Activated T-cell treated with anti-CD3 and anti-CD28 coated beads for 48 hours (primary cell): ENCODE results near the gene AFMID.

Experiments used
- DNase-seq: peaks from one replicate; pipeline ENCODE4 v3.0.0-alpha.2; 2020; ENCODE audit warnings: low read depth

AFMID gene

DNA sequence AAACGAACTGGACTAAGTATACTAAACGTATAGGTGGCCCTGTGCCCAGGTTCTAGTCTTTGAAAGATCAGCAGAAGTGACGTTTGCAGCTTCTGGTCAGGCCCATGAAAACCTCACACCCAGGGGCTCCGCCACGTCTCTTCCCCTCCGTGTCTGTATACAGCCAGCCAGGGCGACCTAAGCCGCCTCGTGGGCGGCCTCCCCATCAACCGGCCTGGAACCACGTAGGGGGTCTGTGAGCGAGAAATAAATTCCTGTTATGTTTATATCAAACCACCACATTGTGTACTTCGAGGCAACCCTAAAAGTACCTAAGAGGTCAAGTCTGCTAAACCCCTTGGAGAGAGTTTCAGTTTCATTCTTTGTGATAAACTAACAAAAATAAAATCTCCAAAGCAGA, 7.1 kb upstream of the AFMID start:
- no peak for DNase-seq

GRCh38 chr17:78180508-78180907, 6.7 kb upstream of the AFMID start:
- DNase-seq, result no peak

DNA sequence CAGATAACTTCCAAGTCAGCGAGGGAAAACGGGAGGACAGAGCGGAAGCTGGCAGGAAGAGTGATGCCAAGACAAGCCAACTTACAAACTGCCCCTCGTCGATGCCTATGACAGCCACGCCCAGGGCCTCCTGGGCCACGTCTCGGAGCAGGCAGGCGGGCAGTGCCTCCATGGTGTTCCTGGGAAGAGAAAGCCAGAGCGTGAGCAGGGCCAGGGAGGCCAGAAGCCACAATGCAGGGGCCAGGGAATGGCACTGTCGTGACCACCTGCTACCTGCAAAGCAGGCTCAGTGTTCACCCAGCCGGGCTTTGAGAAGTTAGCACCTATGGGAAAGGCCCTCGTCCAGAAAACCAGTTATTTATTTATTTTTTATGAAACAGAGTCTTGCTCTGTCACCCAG, 4.7 kb upstream of the AFMID start:
- DNase-seq, result no peak

DNA sequence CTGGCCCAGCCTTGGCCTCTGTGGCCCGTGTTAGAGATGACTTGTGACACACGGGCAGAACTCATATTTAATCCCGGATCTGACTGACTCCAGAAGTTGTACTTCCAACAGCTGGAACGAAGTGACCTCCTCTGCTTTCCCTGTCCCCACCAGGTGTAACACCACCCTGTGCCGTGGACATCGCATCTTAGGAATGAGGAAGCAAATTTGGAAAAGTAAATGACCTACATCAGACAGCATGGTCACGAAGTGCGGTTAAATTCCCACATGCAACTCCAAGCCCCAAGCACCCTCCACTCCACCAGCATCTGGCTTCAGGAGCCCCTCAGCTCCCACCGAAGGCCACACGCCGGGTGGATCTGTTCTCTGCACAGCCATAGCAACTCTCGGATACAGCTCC, 3.2 kb upstream of the AFMID start:
- no peak for DNase-seq

GRCh38 chr17:78184351-78184750, 2.8 kb upstream of the AFMID start:
- DNase-seq, result no peak

GRCh38 chr17:78184868-78185267, 2.3 kb upstream of the AFMID start:
- no peak for DNase-seq

DNA sequence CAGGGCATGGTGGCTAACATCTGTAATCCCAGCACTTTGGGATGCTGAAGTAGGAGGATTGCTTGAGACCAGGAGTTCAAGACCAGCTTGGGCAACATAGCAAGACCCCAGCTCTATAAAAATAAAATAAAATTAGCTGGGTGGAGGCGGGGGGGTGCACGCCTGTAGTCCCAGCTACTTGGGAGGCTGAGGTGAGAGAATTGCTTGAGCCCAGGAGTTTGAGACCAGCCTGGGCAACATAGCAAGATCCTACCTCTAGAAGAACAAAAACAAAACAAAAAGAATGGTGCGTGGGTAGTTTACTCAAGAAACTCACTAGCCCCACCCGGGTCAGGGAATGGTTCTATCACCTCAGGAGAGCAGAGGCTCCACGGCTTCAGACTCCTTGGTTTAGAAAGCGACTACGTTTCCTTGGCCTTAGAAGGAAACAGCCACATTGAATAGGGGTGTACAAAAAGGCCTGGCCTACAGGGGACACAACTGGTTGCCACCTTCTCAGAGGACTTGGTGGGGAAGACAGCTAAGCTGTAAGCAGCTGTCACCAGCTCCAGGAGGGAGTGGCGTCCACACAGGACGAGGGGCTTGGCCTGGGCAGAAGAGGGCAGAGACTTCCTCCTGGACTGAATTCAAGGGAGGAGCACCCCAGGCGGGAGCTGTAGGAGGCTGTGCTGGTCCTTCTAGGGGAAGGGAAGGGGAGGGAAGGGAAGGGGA, 1.0 kb upstream of the AFMID start:
- no peak for DNase-seq

DNA sequence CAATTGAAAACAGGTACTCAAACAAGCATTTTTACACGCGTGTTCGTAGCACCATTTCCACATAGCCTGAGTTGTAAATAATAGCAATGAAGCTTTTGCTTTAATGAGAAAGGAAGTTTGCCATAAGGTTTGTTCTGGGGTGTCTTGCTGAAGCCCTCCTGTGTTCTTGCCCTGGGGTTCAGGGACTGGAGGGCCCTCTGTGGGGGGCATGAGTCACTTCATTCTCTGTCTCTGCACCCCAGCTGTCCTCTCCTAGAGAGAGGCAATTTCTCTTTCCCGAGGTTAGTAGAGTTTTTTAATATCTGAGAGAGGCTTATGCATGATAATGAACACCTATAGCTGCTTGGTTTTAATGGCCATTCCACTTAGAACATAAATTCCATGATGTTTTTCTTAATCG, 9.6 kb downstream of the AFMID start:
- DNase-seq, result no peak

DNA sequence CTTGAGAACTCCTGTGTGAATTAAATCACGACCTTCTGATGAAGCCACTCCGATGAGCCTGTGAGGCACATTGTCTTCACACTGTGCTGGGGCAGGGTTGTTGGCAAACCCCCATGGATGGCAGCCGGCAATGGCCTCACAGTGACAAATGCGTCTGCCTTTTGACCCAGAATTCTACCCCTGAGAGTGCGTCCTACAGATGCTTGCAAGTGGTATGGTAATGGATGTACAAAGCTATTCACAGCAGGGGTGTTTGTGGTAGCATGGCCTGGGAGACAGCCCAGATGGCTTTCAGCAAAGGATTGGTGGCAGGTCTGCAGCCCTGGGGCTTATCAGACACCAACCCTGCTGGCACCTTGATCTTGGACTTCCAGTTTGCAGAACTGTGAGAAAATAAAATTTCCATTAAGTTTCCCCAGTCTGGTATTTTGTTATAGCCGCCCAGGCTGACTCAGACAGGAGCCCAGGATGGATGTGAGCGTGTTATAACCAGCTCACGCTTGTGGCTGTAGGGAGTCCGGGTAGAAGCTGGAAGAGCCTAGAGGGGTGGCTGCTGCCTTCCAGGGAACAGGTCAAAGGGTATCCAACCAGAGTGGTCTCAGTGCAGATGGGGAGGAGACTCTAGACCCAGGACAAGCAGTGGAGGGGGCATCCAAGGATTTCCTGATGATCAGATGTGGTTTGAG, 10.1 kb downstream of the AFMID start:
- no peak for DNase-seq

DNA sequence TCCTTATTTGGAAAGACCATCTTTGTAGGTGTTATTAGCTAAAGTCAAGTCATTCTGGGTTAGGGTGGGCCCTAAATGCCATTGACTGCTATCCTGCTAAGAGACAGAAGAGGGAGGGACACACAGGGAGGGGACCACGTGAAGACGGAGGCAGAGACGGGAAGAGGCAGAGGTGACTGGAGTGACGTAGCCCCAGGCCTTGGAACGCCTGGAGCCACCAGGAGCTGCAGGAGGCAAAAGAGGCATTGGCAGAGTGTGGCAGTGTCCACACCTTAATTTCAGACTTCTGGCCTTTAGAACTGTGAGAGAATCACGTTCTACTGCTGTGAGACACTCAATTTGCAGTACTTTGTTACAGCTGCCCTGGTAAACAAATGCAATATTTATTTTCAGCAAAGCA, 13.3 kb downstream of the AFMID start:
- no peak for DNase-seq

- no peak for DNase-seq
These were observed 15.5 kb downstream of the AFMID start for GRCh38 chr17:78202666-78203065.

GRCh38 chr17:78204387-78205123, 17.4 kb downstream of the AFMID start:
- DNase-seq, result no peak

GRCh38 chr17:78205124-78205775, 18.1 kb downstream of the AFMID start:
- no peak for DNase-seq

DNA sequence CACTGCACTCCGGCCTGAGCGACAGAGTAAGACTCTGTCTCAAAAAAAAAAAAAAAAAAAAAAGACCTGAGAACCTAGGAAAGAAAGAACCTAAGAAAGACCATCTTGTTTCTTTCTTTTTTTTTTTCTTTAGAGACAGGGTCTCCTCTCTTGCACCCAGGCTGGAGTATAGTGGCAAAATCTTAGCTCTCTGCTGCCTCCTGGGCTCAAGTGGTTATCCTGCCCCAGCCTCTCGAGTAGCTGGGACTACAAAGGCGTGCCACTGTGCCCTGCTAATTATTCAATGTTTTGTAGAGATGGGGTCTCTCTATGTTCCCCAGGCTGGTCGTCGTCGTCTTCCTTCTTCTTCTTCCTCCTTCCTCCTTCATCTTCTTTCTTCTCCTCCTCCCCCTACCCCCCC, 19.1 kb downstream of the AFMID start:
- no peak for DNase-seq

GRCh38 chr17:78208486-78208885, 21.3 kb downstream of the AFMID start:
- DNase-seq, result no peak

DNA sequence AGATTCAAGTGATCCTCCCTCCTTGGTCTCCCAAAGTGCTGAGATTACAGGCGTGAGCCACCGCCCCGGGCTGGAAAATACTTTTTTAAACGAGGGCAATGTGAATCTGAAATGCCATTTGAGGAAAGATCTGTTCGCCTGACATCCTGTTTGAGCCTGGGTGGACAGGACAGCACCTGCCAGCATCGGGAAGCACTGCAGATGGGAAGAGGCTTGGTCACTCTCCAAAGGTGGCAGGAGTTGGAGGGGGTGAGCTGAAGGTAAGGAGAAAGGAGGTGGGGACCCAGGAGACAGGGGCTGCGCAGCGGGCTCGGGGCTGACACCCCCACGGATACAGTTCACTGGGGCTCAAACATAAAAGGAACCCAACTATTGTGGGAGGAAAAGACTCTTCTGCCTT, 22.9 kb downstream of the AFMID start:
- no peak for DNase-seq

GRCh38 chr17:78211032-78211431, 23.9 kb downstream of the AFMID start:
- no peak for DNase-seq

GRCh38 chr17:78214016-78214705, 27.0 kb downstream of the AFMID start, which contains the start of gene BIRC5:
Gene BIRC5 (plus strand): TSS chr17:78214253. CDS start chr17:78214317, 64 bp downstream.
- peak; percentile 93 for DNase-seq

DNA sequence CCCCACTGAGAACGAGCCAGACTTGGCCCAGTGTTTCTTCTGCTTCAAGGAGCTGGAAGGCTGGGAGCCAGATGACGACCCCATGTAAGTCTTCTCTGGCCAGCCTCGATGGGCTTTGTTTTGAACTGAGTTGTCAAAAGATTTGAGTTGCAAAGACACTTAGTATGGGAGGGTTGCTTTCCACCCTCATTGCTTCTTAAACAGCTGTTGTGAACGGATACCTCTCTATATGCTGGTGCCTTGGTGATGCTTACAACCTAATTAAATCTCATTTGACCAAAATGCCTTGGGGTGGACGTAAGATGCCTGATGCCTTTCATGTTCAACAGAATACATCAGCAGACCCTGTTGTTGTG, 27.5 kb downstream of the AFMID start:
- no peak for DNase-seq

DNA sequence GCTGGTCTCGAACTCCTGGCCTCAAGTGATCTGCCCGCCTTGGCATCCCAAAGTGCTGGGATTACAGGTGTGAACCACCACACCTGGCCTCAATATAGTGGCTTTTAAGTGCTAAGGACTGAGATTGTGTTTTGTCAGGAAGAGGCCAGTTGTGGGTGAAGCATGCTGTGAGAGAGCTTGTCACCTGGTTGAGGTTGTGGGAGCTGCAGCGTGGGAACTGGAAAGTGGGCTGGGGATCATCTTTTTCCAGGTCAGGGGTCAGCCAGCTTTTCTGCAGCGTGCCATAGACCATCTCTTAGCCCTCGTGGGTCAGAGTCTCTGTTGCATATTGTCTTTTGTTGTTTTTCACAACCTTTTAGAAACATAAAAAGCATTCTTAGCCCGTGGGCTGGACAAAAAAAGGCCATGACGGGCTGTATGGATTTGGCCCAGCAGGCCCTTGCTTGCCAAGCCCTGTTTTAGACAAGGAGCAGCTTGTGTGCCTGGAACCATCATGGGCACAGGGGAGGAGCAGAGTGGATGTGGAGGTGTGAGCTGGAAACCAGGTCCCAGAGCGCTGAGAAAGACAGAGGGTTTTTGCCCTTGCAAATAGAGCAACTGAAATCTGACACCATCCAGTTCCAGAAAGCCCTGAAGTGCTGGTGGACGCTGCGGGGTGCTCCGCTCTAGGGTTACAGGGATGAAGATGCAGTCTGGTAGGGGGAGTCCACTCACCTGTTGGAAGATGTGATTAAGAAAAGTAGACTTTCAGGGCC, 32.4 kb downstream of the AFMID start:
- no peak for DNase-seq

DNA sequence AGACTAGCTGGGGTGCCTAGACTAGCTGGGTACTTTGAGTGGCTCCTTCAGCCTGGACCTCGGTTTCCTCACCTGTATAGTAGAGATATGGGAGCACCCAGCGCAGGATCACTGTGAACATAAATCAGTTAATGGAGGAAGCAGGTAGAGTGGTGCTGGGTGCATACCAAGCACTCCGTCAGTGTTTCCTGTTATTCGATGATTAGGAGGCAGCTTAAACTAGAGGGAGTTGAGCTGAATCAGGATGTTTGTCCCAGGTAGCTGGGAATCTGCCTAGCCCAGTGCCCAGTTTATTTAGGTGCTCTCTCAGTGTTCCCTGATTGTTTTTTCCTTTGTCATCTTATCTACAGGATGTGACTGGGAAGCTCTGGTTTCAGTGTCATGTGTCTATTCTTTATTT, 35.9 kb downstream of the AFMID start:
- no peak for DNase-seq
